HCT116 (cell line): Measurements from ENCODE around the gene PDGFA.

Source experiments
- CEBPB ChIP-seq: IDR thresholded peaks from 2 replicates; pipeline ENCODE4 v1.6.1; 2012; ENCODE audit warnings: low read depth
- EGR1 ChIP-seq: IDR thresholded peaks from 2 replicates; pipeline ENCODE4 v1.6.1; 2012; ENCODE audit warnings: low read depth
- EZH2phosphoT487 ChIP-seq: fragments of 200-600 bp; IDR thresholded peaks from 2 replicates; pipeline ENCODE4 v1.6.1; 2018; ENCODE audit warnings: antibody characterized with exemption, borderline replicate concordance
- JUND ChIP-seq: IDR thresholded peaks from 2 replicates; pipeline ENCODE4 v1.6.1; 2012
- YY1 ChIP-seq: IDR thresholded peaks from 2 replicates; pipeline ENCODE4 v1.6.1; 2011; ENCODE audit warnings: low read length, low read depth, moderate library complexity, mild to moderate bottlenecking; ENCODE audit not compliant: insufficient replicate concordance; ENCODE audit errors: extremely low read depth
- TF ChIP-seq, protein P1 (sequence below), 3 experiments: fragments of 200-600 bp in 1 of 3; sonication (generic) in 1 of 3; IDR thresholded peaks in 2 of 3; conservative IDR thresholded peaks in 1 of 3; 2 replicates each; pipeline ENCODE4 v1.5.1; 2012 to 2017; ENCODE audit warnings: low read depth in 2 of 3, low read length in 2 of 3, antibody characterized with exemption in 1 of 3, borderline replicate concordance in 1 of 3, control low read depth in 1 of 3, mild to moderate bottlenecking in 1 of 3, mixed read lengths in 1 of 3, mixed run types in 1 of 3, moderate library complexity in 1 of 3; ENCODE audit not compliant: insufficient read depth in 1 of 3
- TF ChIP-seq, protein P2 (sequence below): IDR thresholded peaks from 2 replicates; pipeline ENCODE4 v1.6.1; 2011; ENCODE audit warnings: mild to moderate bottlenecking, low read length, moderate library complexity; ENCODE audit not compliant: insufficient replicate concordance; ENCODE audit errors: extremely low read depth

DNA sequence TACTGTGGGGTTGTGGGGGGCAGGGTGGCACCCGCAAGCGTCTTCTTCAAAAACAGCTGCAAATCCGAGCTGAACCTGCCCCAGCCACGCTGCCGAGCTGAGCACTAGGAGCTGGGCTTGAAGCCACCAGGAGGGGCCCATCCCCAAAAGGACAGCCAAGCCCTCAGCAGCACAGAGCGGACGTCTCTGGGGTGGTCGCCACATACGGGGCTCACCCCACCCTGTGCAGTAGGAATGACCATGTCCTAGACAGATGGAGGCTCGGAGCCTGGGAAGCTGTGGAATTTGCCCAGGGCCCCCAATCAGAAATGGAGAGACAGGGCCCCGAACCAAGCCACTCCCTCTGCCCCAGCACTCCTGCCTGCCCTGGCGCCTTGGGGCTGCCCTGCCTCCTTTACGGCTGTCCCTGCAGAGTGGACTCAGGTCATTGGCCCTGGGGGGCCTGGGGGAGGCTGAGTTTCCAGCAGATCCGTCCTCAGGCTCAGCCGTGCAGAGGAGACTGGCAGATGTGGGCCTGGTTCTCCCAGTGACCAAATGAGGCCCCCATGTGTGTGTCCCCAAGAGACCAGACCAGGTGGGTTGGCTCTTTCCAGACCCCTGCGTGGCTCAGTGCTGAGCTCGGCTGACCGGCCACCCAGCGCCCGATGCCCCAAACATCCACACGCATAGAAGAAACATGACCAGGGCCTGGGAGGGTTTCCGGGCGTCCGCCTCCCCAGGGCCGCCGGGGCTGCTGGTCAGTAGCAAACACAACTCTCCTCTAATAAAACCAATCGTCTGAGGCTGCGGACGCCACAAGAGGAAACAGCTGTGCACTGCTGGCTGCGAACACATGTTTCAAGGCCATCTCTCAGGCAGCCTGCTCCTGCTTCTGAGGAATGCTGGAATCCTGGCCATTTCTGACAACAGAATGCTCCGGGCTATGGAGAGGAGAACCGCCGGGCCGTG, 54.9 kb downstream of the PDGFA start:
- TF ChIP-seq, protein P1, sequence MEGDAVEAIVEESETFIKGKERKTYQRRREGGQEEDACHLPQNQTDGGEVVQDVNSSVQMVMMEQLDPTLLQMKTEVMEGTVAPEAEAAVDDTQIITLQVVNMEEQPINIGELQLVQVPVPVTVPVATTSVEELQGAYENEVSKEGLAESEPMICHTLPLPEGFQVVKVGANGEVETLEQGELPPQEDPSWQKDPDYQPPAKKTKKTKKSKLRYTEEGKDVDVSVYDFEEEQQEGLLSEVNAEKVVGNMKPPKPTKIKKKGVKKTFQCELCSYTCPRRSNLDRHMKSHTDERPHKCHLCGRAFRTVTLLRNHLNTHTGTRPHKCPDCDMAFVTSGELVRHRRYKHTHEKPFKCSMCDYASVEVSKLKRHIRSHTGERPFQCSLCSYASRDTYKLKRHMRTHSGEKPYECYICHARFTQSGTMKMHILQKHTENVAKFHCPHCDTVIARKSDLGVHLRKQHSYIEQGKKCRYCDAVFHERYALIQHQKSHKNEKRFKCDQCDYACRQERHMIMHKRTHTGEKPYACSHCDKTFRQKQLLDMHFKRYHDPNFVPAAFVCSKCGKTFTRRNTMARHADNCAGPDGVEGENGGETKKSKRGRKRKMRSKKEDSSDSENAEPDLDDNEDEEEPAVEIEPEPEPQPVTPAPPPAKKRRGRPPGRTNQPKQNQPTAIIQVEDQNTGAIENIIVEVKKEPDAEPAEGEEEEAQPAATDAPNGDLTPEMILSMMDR (IDR thresholded peaks at IDR 0.05 in 2 of 3, conservative IDR thresholded peaks at IDR 0.05 in 1 of 3; ENCODE audit: borderline replicate concordance in 1 of 3, insufficient read depth in 1 of 3, low read depth in 2 of 3, low read length in 2 of 3), result no peak
- TF ChIP-seq YY1 (no peak), EGR1 (no peak), JUND (no peak), EZH2phosphoT487 (no peak), CEBPB (no peak)
- TF ChIP-seq, protein P2, sequence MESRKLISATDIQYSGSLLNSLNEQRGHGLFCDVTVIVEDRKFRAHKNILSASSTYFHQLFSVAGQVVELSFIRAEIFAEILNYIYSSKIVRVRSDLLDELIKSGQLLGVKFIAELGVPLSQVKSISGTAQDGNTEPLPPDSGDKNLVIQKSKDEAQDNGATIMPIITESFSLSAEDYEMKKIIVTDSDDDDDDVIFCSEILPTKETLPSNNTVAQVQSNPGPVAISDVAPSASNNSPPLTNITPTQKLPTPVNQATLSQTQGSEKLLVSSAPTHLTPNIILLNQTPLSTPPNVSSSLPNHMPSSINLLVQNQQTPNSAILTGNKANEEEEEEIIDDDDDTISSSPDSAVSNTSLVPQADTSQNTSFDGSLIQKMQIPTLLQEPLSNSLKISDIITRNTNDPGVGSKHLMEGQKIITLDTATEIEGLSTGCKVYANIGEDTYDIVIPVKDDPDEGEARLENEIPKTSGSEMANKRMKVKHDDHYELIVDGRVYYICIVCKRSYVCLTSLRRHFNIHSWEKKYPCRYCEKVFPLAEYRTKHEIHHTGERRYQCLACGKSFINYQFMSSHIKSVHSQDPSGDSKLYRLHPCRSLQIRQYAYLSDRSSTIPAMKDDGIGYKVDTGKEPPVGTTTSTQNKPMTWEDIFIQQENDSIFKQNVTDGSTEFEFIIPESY, result no peak
